ENCODE results near the gene OCIAD1. TPM values are rescaled to one million over a fixed set of nuclear protein-coding genes. Genes with fewer than 3 reads are reported as not detected.
"Not testable (repeated sequence)": the region's sequence is repeated elsewhere in the genome, so short reads cannot be mapped to it uniquely, and the experiment has no call there.

OCIAD1 gene
- total RNA-seq, 1 donor from 2014 or later: 128 TPM

GRCh38 chr4:48813964-48814363, 16.9 kb upstream of the OCIAD1 start:
- intact Hi-C loops (cut with DNase I): no loop called here
- no peak for ATAC-seq
- no peak for DNase-seq (ENCODE audit: missing footprints)

DNA sequence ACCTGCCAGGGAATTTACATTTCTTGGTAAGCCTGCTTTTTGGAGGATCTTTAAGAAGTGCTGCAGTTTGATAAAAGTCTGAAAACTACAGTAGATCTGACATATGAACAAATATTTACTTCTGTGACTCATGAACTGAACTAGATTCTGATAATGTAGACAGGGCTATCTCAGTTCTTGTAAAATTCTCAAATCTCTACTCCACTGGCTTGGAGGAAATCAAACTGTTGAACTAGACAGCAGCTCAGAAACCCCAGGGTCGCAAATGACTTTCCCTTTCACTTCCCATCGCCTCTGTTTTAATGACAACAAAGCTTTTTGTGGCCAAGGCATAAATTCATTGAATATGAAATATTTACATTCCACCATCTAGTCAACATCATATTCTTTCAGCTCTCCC, 15.4 kb upstream of the OCIAD1 start:
- DNase-seq (ENCODE audit: missing footprints) (no peak), ATAC-seq (no peak)
- intact Hi-C loops (cut with DNase I): no loop called here

DNA sequence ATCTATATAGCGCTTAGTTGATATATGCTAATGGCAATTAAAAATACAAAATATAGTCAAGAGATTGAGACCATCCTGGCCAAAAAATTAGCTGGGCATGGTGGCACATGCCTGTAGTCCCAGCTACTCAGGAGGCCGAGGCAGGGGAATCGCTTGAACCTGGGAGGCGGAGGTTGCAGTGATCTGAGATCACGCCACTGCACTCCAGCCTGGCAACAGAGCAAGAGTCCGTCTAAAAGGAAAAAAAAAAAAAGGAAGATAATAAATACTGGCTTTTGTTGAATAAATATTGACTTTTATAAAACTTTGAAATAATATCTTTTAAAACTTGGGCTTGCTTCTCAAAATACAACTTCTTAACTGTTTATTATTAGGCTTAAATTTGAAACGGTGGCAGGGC, 14.6 kb upstream of the OCIAD1 start:
- ATAC-seq; DNase-seq (ENCODE audit: missing footprints); intact Hi-C loops (cut with DNase I): not testable (repeated sequence)

DNA sequence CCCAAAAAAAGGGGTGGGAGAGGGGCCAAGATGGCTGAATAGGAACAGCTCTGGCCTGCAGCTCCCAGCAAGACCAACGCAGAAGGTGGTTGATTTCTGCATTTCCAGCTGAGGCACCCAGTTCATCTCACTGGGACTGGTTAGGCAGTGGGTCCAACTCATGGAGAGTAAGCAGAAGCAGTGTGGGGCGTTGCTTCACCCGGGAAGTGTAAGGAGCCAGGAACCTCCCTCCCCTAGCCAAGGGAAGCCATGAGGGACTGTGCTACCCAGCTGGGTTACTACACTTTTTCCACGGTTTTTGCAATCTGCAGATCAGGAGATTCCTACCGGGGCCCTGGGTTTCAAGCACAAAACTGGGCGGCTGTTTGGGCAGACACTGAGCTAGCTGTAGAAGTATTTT, 13.9 kb upstream of the OCIAD1 start:
- no peak for DNase-seq (ENCODE audit: missing footprints)
- no peak for ATAC-seq
- intact Hi-C loops (cut with DNase I): no loop called here

DNA sequence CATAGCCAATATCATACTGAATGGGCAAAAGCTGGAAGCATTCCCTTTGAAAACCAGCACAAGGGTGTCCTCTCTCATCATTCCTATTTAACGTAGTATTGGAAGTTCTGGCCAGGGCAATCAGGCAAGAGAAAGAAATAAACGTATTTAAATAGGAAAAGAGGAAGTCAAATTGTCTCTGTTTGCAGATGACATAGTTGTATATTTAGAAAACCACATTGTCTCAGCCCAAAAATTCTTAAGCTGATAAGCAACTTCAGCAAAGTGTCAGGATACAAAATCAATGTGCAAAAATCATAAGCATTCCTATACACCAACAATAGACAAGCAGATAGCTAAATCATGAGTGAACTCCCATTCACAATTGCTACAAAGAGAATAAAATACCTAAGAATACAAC, 9.5 kb upstream of the OCIAD1 start:
- intact Hi-C loops (cut with DNase I); DNase-seq (ENCODE audit: missing footprints): not testable (repeated sequence)

GRCh38 chr4:48827622-48828021, 3.3 kb upstream of the OCIAD1 start:
- peak; percentile 53 for DNase-seq (ENCODE audit: missing footprints)
- intact Hi-C loops (cut with DNase I): no loop called here
- ATAC-seq: no peak

More for the DNA sequence above, 9.5 kb upstream of the OCIAD1 start:
- not testable (repeated sequence) for ATAC-seq

DNA sequence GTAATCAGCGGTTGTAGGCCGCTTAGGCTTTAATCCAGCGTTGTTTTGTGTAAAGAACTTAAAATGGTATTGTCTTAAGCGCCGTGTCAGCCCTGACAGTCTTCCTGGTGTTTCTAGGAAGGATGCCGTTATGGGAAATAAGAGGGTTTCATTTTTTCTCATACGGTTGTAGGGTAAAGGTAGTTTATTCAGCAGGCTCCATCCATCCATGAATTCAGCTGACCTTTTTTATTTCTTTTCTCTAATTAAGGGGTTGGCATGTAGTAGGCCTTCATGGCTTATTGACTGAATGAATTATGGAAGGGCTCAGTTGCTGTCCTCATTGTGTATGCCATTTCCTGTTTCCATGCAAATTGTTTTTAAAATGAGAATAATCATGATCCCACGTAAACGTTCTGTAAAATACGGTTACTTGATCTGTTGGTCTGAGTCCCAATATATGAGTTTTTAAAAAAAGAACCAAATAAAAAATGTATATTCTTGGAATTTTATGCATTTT, 693 bp downstream of the OCIAD1 start:
- ATAC-seq (no peak), DNase-seq (ENCODE audit: missing footprints) (no peak)
- intact Hi-C loops (cut with DNase I): loop anchor here (1.0 to 10.0 kb wide), 3 partner anchors 51 to 254 kb away; partner anchors contain the start of gene FRYL

GRCh38 chr4:48832571-48832970, 1.7 kb downstream of the OCIAD1 start:
- DNase-seq (ENCODE audit: missing footprints) (peak; percentile 16), ATAC-seq (no peak)
- intact Hi-C loops (cut with DNase I): loop anchor here (5.0 to 10.0 kb wide), 2 partner anchors 132 to 255 kb away; no protein-coding TSS in a partner anchor

DNA sequence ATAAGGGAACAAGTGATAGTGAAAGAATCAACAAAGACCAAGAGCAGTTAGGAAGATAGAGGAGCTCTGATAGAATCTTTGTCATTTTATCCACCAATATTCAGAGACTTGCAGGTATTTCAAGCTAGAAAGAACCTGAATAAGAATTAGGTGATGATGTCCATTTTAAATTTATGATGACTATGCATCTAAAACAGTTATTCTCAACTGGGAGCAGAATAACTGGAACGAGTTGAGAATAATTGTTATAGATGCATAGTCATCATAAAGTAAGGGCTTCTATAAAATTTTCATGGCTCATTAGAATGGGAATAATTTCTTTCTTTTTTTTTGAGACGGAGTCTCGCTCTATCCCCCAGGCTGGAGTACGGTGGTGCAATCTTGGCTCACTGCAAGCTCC, 5.8 kb downstream of the OCIAD1 start:
- intact Hi-C loops (cut with DNase I): loop anchor here (10.0 kb wide), 1 partner anchor 128 kb away; no protein-coding TSS in a partner anchor
- no peak for ATAC-seq

DNA sequence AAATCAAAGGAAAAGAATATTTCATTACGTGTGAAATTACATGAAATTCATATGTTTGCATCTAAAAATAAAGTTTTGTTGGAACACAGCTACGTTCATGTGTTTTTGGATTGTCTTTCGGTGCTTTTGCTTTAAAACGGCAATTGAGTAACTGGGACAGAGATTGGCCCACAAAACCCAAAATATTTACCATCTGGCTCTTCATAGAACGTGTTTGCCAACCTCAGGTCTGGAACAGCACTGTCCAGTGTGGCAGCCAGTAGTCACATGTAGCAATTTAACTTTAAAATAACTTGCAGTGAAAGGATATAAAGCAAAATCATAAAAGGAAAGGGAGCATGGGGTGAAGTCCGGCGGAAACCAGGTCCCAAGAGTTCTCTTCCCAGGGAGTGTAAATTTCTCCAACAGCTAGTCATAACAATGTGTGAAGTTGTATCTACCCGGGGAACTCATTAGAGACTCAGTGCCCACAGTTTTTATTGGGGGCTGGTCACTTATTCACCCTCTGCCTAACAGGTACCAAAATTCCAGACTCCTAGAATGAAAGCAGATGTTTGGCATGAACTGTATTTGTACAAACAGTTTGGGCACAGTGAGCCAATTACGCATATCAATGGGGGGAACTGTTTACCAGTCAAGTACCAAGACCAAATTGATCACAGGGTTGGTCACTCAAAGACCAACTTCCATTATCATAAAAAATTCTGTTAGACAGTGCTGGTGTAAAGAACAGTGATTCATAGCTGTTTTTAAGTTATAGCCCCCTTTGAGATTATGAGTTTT, 10.3 kb downstream of the OCIAD1 start:
- ATAC-seq: no peak
- DNase-seq (ENCODE audit: missing footprints): no peak
- intact Hi-C loops (cut with DNase I): no loop called here

More for the DNA sequence above, 5.8 kb downstream of the OCIAD1 start:
- DNase-seq (ENCODE audit: missing footprints): no peak

GRCh38 chr4:48844843-48845242, 14.0 kb downstream of the OCIAD1 start:
- intact Hi-C loops (cut with DNase I): no loop called here
- no peak for ATAC-seq
- no peak for DNase-seq (ENCODE audit: missing footprints)

- DNase-seq (ENCODE audit: missing footprints); intact Hi-C loops (cut with DNase I); ATAC-seq: not testable (repeated sequence)
Observed at GRCh38 chr4:48848799-48849198, 17.9 kb downstream of the OCIAD1 start.

GRCh38 chr4:48851651-48852050, 20.8 kb downstream of the OCIAD1 start:
- DNase-seq (ENCODE audit: missing footprints) (no peak), ATAC-seq (no peak)
- intact Hi-C loops (cut with DNase I): no loop called here

GRCh38 chr4:48853604-48854394, 22.9 kb downstream of the OCIAD1 start:
- intact Hi-C loops (cut with DNase I): no loop called here
- DNase-seq (ENCODE audit: missing footprints) (no peak), ATAC-seq (no peak)

- intact Hi-C loops (cut with DNase I): no loop called here
- ATAC-seq: no peak
- DNase-seq (ENCODE audit: missing footprints): no peak
Observed at GRCh38 chr4:48854395-48854683, 23.5 kb downstream of the OCIAD1 start.

GRCh38 chr4:48854982-48855381, 24.1 kb downstream of the OCIAD1 start:
- ATAC-seq (no peak), DNase-seq (ENCODE audit: missing footprints) (no peak)
- intact Hi-C loops (cut with DNase I): no loop called here

DNA sequence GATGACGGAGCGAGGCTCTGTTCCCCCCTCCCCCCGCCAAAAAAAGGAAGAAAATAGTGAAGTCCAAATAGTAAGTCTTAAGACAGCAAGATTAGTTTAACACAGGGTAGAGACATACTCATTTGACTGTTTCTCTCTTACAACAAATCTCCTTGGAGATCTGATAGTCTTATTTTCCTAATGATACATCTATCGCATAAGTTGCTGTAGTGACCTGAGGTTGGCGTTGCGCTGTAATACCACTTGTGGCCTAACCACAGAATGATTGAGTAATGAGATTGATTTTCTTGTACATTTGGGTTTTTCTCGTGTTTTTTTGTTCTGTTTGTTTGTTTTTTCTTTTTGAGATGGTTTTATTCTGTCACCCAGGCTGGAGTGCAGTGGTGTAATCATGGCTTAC, 27.2 kb downstream of the OCIAD1 start:
- DNase-seq (ENCODE audit: missing footprints) (no peak), ATAC-seq (no peak)
- intact Hi-C loops (cut with DNase I): no loop called here

DNA sequence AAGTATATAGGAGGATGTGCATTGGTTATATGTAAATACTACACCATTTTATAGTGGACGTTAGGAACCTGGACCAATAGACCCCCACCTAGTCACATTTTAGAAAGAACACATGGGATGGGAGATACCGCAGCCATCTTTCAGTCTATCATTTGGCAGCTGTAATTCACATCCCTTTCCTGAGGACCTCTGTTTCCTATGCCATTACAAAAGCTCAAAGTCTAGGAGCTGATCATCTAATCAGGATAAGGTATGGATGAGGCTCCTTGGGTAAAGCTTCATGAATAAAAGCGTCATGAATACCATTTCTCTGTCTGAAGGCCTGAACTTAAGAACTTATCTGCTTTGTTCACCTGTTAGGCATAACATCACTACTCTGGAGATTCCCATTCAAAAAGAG, 31.1 kb downstream of the OCIAD1 start:
- intact Hi-C loops (cut with DNase I): no loop called here
- DNase-seq (ENCODE audit: missing footprints): no peak
- ATAC-seq: no peak

- intact Hi-C loops (cut with DNase I): no loop called here
- no peak for ATAC-seq
- DNase-seq (ENCODE audit: missing footprints): no peak
Observed at GRCh38 chr4:48862661-48863060, 31.8 kb downstream of the OCIAD1 start.

- intact Hi-C loops (cut with DNase I): no loop called here
- ATAC-seq (no peak), DNase-seq (ENCODE audit: missing footprints) (no peak)
Observed at GRCh38 chr4:48863728-48864127, 32.8 kb downstream of the OCIAD1 start.

Measured in Right ventricle myocardium inferior (tissue), 1 donor.